HG03378 (cell line): ENCODE data around the gene LGALS9.
"Not testable (repeated sequence)": the region's sequence is repeated elsewhere in the genome, so short reads cannot be mapped to it uniquely, and the experiment has no call there.

Experiments
- ATAC-seq: cut with Tn5 transposase; IDR thresholded peaks from one replicate; pipeline ENCODE4 v1.9.1; 2021; ENCODE audit warnings: mild to moderate bottlenecking, moderate library complexity; ENCODE audit not compliant: unreplicated experiment

Gene LGALS9

GRCh38 chr17:27670791-27671590, 40.0 kb downstream of the LGALS9 start:
- no peak for ATAC-seq

GRCh38 chr17:27671591-27671910, 40.6 kb downstream of the LGALS9 start:
- ATAC-seq: no peak

GRCh38 chr17:27671977-27672480, 41.0 kb downstream of the LGALS9 start:
- not testable (repeated sequence) for ATAC-seq

GRCh38 chr17:27674335-27674734, 43.3 kb downstream of the LGALS9 start:
- no peak for ATAC-seq

GRCh38 chr17:27677191-27677590, 46.2 kb downstream of the LGALS9 start:
- ATAC-seq: no peak

GRCh38 chr17:27686322-27686721, 55.3 kb downstream of the LGALS9 start:
- not testable (repeated sequence) for ATAC-seq

GRCh38 chr17:27690882-27691281, 59.9 kb downstream of the LGALS9 start:
- ATAC-seq: no peak

GRCh38 chr17:27695254-27695814, 64.3 kb downstream of the LGALS9 start:
- ATAC-seq: not testable (repeated sequence)
